ENCODE data around the gene ADARB2.

DNA sequence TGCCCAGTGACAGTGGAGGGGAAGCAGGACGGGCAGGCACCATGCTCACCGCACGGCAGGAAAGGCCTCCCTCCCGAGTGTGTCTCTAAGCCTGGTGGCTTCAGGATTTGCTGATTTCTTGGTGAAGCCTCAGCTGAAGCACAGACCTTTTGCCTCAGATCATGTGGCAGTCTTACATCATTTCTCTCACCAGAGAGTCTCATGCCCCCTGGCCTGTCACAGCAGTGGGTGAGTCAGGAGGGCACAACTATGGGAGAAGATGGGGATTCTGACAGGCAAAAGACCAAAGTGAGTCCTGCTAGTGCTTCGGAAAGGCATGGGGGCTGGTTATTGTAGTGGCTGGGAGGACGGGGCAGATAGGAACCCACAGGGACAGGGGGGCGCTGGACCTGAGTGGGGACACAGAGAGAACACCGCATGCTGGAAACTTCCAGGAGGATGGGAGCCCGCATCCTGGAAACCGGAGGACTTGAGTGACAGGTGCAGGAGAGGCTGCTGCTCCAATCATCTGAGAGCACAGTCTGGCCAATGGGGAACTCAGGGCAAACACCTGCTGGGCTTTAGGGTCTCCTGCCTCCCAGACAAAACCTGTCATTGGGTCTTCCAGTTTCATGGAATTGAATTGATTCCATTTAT, 166.8 kb downstream of the ADARB2 start:
- TF ChIP-seq POLR2A (IDR thresholded peaks at IDR 0.05) (no peak), CTCF (IDR thresholded peaks at IDR 0.05) (no peak)
